Omental fat pad (tissue), 4 donors: ENCODE data around the gene TMC5. TPM values are rescaled to one million over a fixed set of nuclear protein-coding genes. Genes with fewer than 3 reads are reported as not detected.

Experiments used
- ATAC-seq: fragments of 150-250 bp; one replicate; pipeline ENCODE4 v1.9.1; 2016; ENCODE audit warnings: mild to moderate bottlenecking, moderate library complexity; ENCODE audit not compliant: low FRiP score
- DNase-seq: peaks from one replicate; pipeline ENCODE4 v3.0.0-alpha.2; 2019; ENCODE audit warnings: low spot score
- total RNA-seq, 4 donors: library from RNA; depleted of rRNA; stranded (reverse); fragments of >200 nt; gene quantifications; one replicate each; pipeline ENCODE4 v1.1.0, GENCODE V29; 2016
- TF ChIP-seq, protein P1 (sequence below), 3 donors: fragments of 450-650 bp; IDR thresholded peaks; one replicate each; pipeline ENCODE4 v1.5.1; 2016 to 2017; ENCODE audit warnings: antibody characterized with exemption in 3 of 3, mild to moderate bottlenecking in 3 of 3, moderate library complexity in 2 of 3

The TMC5 gene
- total RNA-seq, 4 donors from 2014 or later: 0.47 to 7.1 (median 1.1) TPM

DNA sequence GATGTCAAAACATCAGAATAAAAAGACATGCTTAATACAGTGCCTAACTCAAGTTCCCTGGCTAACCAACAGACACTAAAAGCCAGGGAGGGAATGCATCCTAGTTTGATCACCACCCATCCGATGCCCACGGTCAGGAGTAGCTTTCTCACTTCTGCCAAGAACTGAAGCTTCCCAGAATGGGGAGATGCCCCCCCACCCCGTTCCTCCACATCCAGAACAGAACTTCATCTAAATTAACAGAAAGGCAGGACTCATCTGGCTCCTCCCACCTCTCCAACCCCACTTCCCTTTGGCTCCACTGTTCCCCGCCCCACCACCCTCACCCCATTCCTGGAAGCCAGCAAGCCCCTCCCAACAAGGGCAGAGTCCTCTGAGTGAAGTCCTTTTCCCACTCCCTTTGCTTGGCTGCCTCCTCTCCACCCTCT lies 70.5 kb downstream of the TMC5 start:
- ATAC-seq (peak; percentile 71), DNase-seq (no peak)

DNA sequence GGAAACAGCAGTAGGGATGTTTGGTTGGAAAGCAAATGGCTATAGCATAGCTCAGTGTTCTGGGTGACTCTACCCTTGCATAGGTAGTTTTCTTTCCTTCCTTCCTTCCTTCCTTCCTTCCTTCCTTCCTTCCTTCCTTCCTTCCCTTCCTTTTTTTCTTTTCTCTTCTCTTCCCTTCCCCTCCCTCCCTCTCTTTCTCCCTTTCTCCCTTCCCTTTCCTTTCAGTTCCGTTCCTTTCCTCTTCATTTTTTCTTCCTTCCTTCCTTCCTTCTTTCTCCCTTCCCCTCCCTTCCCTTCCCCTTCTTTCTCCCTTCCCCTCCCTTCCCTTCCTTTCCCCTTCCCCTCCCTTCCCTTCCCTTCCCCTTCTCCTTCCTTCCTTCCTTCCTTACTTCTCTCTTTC lies 72.9 kb downstream of the TMC5 start:
- DNase-seq (no peak), ATAC-seq (no peak)
- TF ChIP-seq, protein P1, sequence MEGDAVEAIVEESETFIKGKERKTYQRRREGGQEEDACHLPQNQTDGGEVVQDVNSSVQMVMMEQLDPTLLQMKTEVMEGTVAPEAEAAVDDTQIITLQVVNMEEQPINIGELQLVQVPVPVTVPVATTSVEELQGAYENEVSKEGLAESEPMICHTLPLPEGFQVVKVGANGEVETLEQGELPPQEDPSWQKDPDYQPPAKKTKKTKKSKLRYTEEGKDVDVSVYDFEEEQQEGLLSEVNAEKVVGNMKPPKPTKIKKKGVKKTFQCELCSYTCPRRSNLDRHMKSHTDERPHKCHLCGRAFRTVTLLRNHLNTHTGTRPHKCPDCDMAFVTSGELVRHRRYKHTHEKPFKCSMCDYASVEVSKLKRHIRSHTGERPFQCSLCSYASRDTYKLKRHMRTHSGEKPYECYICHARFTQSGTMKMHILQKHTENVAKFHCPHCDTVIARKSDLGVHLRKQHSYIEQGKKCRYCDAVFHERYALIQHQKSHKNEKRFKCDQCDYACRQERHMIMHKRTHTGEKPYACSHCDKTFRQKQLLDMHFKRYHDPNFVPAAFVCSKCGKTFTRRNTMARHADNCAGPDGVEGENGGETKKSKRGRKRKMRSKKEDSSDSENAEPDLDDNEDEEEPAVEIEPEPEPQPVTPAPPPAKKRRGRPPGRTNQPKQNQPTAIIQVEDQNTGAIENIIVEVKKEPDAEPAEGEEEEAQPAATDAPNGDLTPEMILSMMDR (IDR thresholded peaks at IDR 0.05): no peak

More for the DNA sequence above, 70.5 kb downstream of the TMC5 start:
- TF ChIP-seq, protein P1 (IDR thresholded peaks at IDR 0.05): no peak

DNA sequence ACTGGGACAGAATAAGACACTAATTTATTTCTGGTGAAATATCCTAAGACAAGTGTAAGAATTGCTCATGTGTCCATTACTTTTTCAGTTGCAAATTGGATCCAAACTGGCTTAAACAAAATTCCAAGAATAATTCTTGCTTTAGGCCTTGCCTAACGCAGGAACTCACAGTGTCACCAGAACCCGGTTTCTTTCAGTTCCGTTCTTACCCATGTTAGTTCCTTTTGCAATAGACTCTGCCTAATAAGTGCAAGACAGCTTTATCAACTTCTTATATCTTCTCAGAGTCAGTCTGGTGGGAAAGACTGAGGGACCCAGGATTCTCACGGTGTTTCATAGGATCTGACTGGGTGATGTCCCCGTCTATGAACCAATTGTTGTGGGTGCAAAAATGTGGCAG lies 79.5 kb downstream of the TMC5 start:
- ATAC-seq (no peak), DNase-seq (no peak)
- TF ChIP-seq, protein P1 (IDR thresholded peaks at IDR 0.05): no peak

DNA sequence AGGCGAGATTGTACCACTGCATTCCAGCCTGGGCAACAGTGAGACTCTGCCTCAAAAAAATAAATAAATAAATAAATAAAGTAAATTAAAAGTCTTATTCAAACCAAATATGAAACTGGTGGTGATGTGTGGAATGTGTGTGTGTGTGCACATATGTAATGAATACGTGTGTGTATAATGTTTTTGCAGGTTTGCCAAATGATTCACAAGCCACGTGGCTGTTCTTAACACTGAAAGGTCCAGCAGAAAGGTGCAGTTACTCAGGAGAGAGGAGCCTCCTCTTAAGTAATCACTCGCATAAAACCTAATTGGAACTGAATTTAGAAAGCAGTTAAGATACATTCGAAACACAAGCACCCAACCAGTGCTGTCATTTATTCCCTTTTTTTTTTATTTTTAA lies 81.3 kb downstream of the TMC5 start:
- TF ChIP-seq, protein P1 (IDR thresholded peaks at IDR 0.05): no peak
- DNase-seq (no peak), ATAC-seq (peak; percentile 11)

DNA sequence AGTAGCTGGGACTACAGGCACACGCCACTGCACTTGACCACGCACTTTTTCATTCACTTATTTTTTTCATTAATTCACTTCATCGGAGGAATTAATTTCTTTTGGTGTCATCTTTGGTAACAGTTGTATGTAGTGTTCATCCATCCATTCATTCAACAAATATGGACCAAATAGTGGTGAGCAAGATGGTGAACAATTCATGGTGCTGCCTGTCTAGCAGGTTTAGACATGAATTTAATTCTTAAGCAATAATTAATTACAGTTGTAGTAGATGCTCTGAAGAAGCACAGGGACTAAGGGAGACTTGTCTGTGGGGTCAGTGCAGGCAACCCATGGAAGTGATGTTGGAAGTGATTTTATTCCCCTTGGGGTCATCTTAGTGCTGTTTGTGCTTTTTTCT lies 81.8 kb downstream of the TMC5 start:
- DNase-seq: no peak
- TF ChIP-seq, protein P1 (IDR thresholded peaks at IDR 0.05): no peak
- ATAC-seq: no peak

DNA sequence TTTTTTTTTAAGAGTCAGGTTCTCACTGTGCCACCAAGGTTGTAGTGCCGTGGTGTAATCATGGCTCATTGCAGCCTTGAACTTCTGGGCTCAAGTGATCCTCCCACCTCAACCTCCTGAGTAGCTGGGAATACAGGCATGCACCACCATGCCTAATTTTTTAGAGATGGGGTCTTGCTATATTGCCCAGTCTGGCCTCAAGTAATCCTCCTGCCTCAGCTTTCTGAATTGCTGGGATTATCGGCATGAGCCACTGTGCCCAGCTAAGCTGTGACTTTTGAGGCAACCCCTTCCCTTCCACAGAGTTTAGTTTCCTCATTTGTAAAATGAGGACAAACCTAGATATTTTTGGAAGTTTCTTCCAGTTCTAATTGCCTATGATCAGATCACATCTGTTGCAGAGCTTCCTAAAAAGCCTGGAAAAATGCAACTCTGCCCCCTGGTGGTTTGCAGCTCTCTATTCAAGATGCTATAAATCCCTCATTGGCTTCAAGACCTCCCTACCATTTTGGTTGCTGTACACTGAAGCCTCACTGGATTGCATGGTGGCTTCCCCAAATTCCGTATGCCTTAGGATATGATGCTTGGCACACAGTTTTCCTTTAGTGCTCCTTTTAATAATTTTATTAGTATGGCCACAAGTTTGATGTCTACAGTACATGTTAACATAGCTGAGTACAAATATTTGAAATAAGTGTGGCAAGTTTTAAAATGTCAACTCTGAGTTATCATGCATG lies 84.9 kb downstream of the TMC5 start:
- DNase-seq (peak; percentile 56), ATAC-seq (peak; percentile 63)
- TF ChIP-seq, protein P1 (IDR thresholded peaks at IDR 0.05): peak in 2 of 3 donors; percentile 23 to 52

DNA sequence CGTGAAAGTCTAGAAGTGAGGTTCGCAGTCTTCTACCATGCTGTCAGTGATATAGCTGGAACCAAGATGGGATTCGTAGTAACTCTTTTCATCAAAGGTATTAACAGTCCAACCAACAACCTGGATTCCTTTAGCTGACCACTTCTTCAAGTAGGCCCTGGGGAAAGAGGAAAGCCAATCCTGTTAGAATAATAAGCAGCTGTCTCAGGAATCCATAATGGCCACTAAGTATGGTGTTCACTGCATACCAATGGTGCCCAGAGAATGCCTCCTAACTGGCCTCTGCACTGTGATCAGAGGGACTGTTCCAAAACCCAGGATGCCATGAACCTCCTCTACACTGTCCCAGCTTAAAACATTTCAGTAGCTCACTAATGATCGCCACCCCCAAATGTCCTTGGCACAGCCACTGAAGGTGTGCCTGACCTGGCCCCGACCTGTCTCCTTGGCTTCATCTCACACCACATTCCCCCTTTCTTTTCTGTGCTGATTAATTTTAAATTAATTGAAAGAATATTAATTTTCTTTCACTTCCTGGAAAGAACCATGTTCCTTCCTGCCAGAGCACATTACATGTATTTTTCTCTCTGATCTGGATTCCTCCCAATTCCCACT lies 85.9 kb downstream of the TMC5 start:
- DNase-seq: no peak
- ATAC-seq: no peak
- TF ChIP-seq, protein P1 (IDR thresholded peaks at IDR 0.05): no peak
